Mesothelial cell of epicardium (in vitro differentiated cells): ENCODE measurements around the gene HS3ST3B1. TPM values are rescaled to one million over a fixed set of nuclear protein-coding genes. Genes with fewer than 3 reads are reported as not detected.

Experiments
- DNase-seq, 2 experiments: peaks; one replicate each; pipeline ENCODE4 v3.0.0; 2021; ENCODE audit warnings: low spot score in 2 of 2; ENCODE audit not compliant: unreplicated experiment in 2 of 2
- H3K27ac Mint-ChIP-seq: 2 replicates; pipeline ENCODE4 v1.8.0; 2021; ENCODE audit warnings: mixed read lengths
- H3K27me3 Mint-ChIP-seq: 2 replicates; pipeline ENCODE4 v1.8.0; 2021; ENCODE audit warnings: low read depth, mixed read lengths
- H3K36me3 Mint-ChIP-seq: 2 replicates; pipeline ENCODE4 v1.8.0; 2021; ENCODE audit warnings: mixed read lengths
- H3K4me1 Mint-ChIP-seq: 2 replicates; pipeline ENCODE4 v1.8.0; 2021; ENCODE audit warnings: mixed read lengths
- H3K4me3 Mint-ChIP-seq: 2 replicates; pipeline ENCODE4 v1.8.0; 2021; ENCODE audit warnings: mild to moderate bottlenecking, moderate library complexity, mixed read lengths
- H3K9me3 Mint-ChIP-seq: 2 replicates; pipeline ENCODE4 v1.8.0; 2021; ENCODE audit warnings: mixed read lengths
- total RNA-seq: library from RNA; stranded (reverse); gene quantifications from 3 replicates; pipeline ENCODE4 v1.2.1, GENCODE V29; 2021
- TF ChIP-seq, protein P1 (sequence below): fragments of 200-600 bp; sonication (generic); IDR thresholded peaks from one replicate; pipeline ENCODE4 v1.5.0; 2021; ENCODE audit warnings: antibody characterized with exemption; ENCODE audit not compliant: unreplicated experiment

HS3ST3B1 gene
- total RNA-seq, 1 donor from 2014 or later = 9.8 TPM

- no peak for DNase-seq
- H3K27ac Mint-ChIP-seq = no peak overlapping the region
- no peaks in the 10 kb centered on the region for H3K4me1 Mint-ChIP-seq
- peaks cover 31% of the 10 kb centered on the region for H3K9me3 Mint-ChIP-seq
- H3K27me3 Mint-ChIP-seq = peaks cover 38% of the 10 kb centered on the region
- H3K4me3 Mint-ChIP-seq = no peak overlapping the region
- TF ChIP-seq, protein P1, sequence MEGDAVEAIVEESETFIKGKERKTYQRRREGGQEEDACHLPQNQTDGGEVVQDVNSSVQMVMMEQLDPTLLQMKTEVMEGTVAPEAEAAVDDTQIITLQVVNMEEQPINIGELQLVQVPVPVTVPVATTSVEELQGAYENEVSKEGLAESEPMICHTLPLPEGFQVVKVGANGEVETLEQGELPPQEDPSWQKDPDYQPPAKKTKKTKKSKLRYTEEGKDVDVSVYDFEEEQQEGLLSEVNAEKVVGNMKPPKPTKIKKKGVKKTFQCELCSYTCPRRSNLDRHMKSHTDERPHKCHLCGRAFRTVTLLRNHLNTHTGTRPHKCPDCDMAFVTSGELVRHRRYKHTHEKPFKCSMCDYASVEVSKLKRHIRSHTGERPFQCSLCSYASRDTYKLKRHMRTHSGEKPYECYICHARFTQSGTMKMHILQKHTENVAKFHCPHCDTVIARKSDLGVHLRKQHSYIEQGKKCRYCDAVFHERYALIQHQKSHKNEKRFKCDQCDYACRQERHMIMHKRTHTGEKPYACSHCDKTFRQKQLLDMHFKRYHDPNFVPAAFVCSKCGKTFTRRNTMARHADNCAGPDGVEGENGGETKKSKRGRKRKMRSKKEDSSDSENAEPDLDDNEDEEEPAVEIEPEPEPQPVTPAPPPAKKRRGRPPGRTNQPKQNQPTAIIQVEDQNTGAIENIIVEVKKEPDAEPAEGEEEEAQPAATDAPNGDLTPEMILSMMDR = no peak
- no peaks in the 10 kb centered on the region for H3K36me3 Mint-ChIP-seq
Observed at GRCh38 chr17:14276535-14277250, 24.2 kb upstream of the HS3ST3B1 start.

DNA sequence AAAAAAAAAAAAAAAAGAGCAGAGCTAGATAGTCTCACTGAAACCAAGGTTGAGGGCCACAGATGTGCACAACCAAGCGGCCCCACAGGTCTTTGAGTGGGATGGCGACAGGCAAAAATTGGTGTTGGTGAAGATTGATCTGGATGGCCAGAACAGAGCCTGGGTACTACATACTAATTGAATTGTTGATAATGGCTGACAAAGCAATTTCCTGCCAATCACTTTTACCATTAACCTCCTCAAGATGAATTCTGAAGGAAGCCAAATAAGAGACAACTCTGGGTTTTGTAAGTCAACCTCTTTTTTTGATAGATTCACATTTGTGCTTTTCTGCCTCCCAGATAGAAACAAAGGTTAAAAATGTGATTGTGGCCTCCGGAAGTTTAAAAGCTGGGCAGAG is 19.4 kb upstream of the HS3ST3B1 start:
- peaks cover 60% of the 10 kb centered on the region for H3K27me3 Mint-ChIP-seq
- H3K9me3 Mint-ChIP-seq = peaks cover 3% of the 10 kb centered on the region

DNA sequence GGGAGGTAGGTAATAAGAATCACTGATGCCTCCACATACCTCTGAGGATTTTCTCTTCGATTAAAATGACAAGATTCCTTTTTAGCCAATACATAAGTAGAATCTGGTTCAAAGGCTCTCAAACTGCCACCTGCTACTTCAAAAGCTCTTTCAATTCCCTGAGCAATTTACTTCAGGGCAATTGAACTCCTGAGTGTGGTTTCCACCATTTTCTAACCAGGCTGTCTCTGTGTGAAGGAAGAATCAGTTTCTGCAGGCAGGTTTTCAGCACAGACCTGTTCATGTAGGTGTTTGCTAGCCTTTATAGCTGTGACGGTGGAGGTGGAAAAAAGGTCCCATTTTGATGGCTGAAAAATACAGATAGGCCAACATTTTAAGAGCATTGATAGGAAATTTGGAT is 18.2 kb upstream of the HS3ST3B1 start:
- no peak for DNase-seq
- H3K4me3 Mint-ChIP-seq = no peak overlapping the region
- H3K27ac Mint-ChIP-seq = no peak overlapping the region
- H3K27me3 Mint-ChIP-seq = peaks cover 48% of the 10 kb centered on the region
- TF ChIP-seq, protein P1 = no peak
- no peaks in the 10 kb centered on the region for H3K4me1 Mint-ChIP-seq
- no peaks in the 10 kb centered on the region for H3K36me3 Mint-ChIP-seq
- H3K9me3 Mint-ChIP-seq = no peaks in the 10 kb centered on the region

More for the DNA sequence above, 19.4 kb upstream of the HS3ST3B1 start:
- no peaks in the 10 kb centered on the region for H3K36me3 Mint-ChIP-seq
- no peak overlapping the region for H3K4me3 Mint-ChIP-seq
- DNase-seq = no peak
- no peak overlapping the region for H3K27ac Mint-ChIP-seq
- TF ChIP-seq, protein P1 = no peak
- no peaks in the 10 kb centered on the region for H3K4me1 Mint-ChIP-seq

DNA sequence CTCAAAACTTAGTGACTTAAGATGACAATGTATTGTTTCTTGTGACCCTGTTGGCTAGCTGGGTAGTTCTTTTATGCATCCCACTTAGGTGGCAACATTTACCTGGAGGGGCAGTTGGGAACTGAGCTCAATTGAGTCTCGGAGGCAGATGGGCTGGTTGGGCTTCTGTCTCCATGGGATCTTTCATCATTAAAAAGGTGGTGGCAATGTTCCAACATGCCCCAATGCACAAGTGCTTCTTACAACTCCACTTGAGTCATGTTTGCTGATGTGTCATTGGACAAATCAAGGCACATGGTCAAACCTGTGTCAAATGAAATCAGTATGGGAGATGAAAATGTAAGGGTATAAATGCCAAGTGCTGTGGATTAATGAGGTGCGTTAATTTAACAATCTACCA is 11.7 kb upstream of the HS3ST3B1 start:
- peaks cover 11% of the 10 kb centered on the region for H3K9me3 Mint-ChIP-seq
- no peak for DNase-seq
- peaks cover 1% of the 10 kb centered on the region for H3K4me1 Mint-ChIP-seq
- TF ChIP-seq, protein P1 = no peak
- H3K4me3 Mint-ChIP-seq = no peak overlapping the region
- H3K27me3 Mint-ChIP-seq = peaks cover 64% of the 10 kb centered on the region
- no peaks in the 10 kb centered on the region for H3K36me3 Mint-ChIP-seq
- H3K27ac Mint-ChIP-seq = no peak overlapping the region

DNA sequence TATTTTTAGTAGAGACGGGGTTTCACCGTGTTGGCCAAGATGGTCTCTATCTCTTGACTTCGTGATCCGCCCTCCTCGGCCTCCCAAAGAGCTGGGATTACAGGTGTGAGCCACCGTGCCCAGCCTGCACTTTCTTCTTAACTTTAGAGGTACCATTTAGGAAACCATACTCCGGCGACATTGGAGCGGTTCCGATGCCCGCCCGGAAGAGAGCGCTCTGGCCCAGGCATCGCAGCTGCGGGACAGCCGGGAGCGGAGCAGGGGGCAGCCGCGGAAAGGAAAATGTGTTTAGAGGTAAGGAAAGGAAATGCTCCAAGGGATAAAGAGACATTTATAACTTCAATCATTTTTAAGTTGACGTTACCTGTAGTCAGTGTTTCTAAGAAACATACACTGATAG is 6.0 kb upstream of the HS3ST3B1 start:
- no peak for DNase-seq
- Mint-ChIP-seq H3K36me3 (no peaks in the 10 kb centered on the region), H3K9me3 (peaks cover 6% of the 10 kb centered on the region), H3K27ac (no peak overlapping the region), H3K27me3 (peaks cover 91% of the 10 kb centered on the region), H3K4me1 (peaks cover 21% of the 10 kb centered on the region), H3K4me3 (no peak overlapping the region)
- TF ChIP-seq, protein P1 = no peak

GRCh38 chr17:14295676-14296075 is 5.2 kb upstream of the HS3ST3B1 start:
- TF ChIP-seq, protein P1 = no peak
- Mint-ChIP-seq H3K36me3 (no peaks in the 10 kb centered on the region), H3K9me3 (peaks cover 1% of the 10 kb centered on the region), H3K4me1 (peaks cover 29% of the 10 kb centered on the region), H3K4me3 (no peak overlapping the region), H3K27ac (no peak overlapping the region), H3K27me3 (peaks cover 94% of the 10 kb centered on the region)
- DNase-seq = no peak
